GM23248 (cell line): ENCODE results near the gene LYZL2. TPM values are rescaled to one million over a fixed set of nuclear protein-coding genes. Genes with fewer than 3 reads are reported as not detected.

Experiments
- DNase-seq: peaks from one replicate; pipeline ENCODE4 v3.0.0-alpha.2; 2015
- H2AFZ ChIP-seq: fragments of 200-600 bp; sonication (generic); 2 replicates; pipeline ENCODE4 v1.6.1; 2016; ENCODE audit warnings: antibody characterized with exemption
- H3F3A ChIP-seq: fragments of 200-600 bp; sonication (generic); 2 replicates; pipeline ENCODE4 v1.6.1; 2016; ENCODE audit warnings: mild to moderate bottlenecking, antibody characterized with exemption, mixed run types; ENCODE audit not compliant: insufficient read depth
- H3K27ac ChIP-seq: fragments of 200-600 bp; sonication (generic); 2 replicates; pipeline ENCODE4 v1.5.1; 2016; ENCODE audit warnings: mild to moderate bottlenecking
- H3K27me3 ChIP-seq: fragments of 200-600 bp; sonication (generic); replicated peaks from 2 replicates; pipeline ENCODE4 v1.6.1; 2016; ENCODE audit warnings: mild to moderate bottlenecking; ENCODE audit not compliant: insufficient read depth
- H3K36me3 ChIP-seq: fragments of 200-600 bp; sonication (generic); 2 replicates; pipeline ENCODE4 v1.6.1; 2016; ENCODE audit warnings: low read depth, mild to moderate bottlenecking
- H3K4me1 ChIP-seq: fragments of 200-600 bp; sonication (generic); 2 replicates; pipeline ENCODE4 v1.6.1; 2016; ENCODE audit warnings: mild to moderate bottlenecking; ENCODE audit not compliant: insufficient read depth
- H3K4me2 ChIP-seq: fragments of 200-600 bp; sonication (generic); one replicate; pipeline ENCODE4 v1.6.1; 2016; ENCODE audit warnings: mild to moderate bottlenecking; ENCODE audit not compliant: unreplicated experiment
- H3K4me3 ChIP-seq: fragments of 200-600 bp; sonication (generic); 2 replicates; pipeline ENCODE4 v1.5.1; 2016; ENCODE audit warnings: mild to moderate bottlenecking
- H3K79me2 ChIP-seq: fragments of 200-600 bp; sonication (generic); 2 replicates; pipeline ENCODE4 v1.6.1; 2016; ENCODE audit warnings: mild to moderate bottlenecking; ENCODE audit not compliant: insufficient read depth
- H3K9ac ChIP-seq: fragments of 200-600 bp; sonication (generic); 2 replicates; pipeline ENCODE4 v1.6.1; 2016; ENCODE audit warnings: mild to moderate bottlenecking
- H3K9me2 ChIP-seq: fragments of 200-600 bp; sonication (generic); 2 replicates; pipeline ENCODE4 v1.6.1; 2016; ENCODE audit warnings: mixed run types, mild to moderate bottlenecking, moderate library complexity; ENCODE audit not compliant: insufficient read depth
- H3K9me3 ChIP-seq: fragments of 200-600 bp; sonication (generic); one replicate; pipeline ENCODE4 v1.6.1; 2017; ENCODE audit warnings: low read depth
- H4K20me1 ChIP-seq: fragments of 200-600 bp; sonication (generic); 2 replicates; pipeline ENCODE4 v1.6.0; 2016; ENCODE audit not compliant: insufficient read depth
- EZH2 ChIP-seq: fragments of 200-600 bp; sonication (generic); IDR thresholded peaks from 2 replicates; pipeline ENCODE4 v1.6.1; 2018; ENCODE audit warnings: antibody characterized with exemption, mild to moderate bottlenecking; ENCODE audit not compliant: insufficient read depth, poor library complexity, severe bottlenecking
- EZH2phosphoT487 ChIP-seq: fragments of 200-600 bp; sonication (generic); IDR thresholded peaks from 2 replicates; pipeline ENCODE4 v1.6.1; 2018; ENCODE audit warnings: antibody characterized with exemption, moderate library complexity, mild to moderate bottlenecking, low read depth; ENCODE audit not compliant: insufficient read depth
- WGBS, 2 experiments: methylation state at CpG; one replicate each; pipeline ENCODE4 v1.1.6; 2015 to 2017; ENCODE audit warnings: low lambda C conversion rate in 2 of 2, low coverage in 1 of 2; ENCODE audit errors: missing lambda C conversion rate in 2 of 2; 5-methylcytosine and 5-hydroxymethylcytosine counted together
- in situ Hi-C: fragments of 300-500 bp; cut with MboI; formaldehyde crosslinking; loops from 2 replicates; pipeline ENCODE4 v1.15.0; 2020
- polyA plus RNA-seq: library from polyadenylated mRNA; unstranded; fragments of >200 nt; fragmentation: Nextera tagmentation; extraction: Ambion mirVana; gene quantifications from 2 replicates; pipeline ENCODE4 v1.2.1, GENCODE V29; 2016
- total RNA-seq: library from RNA; depleted of rRNA; stranded (reverse); fragments of >200 nt; shearing (Covaris generic); gene quantifications from 2 replicates; pipeline ENCODE4 v1.2.3, GENCODE V29; 2014; rRNA removed

Gene LYZL2
- total and polyA plus RNA-seq, 2 experiments from 2014 or later = not detected

DNA sequence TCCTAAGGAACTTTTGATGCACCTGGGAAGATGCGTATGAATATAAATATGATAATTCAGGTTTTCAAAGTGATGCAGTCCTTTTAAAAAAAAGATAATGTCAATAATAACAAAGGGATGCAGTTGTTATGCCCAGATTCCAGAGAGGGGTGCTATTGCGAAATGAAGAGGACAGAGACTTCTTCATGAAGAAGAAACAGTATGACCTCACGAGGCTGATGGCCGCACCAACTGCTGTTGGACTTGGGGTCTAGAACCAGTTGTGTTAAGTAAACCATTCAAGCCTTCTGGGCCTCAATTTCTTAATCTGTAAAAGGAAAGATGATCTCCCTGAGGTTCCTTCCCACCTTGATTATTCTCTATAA is 55.1 kb downstream of the LYZL2 start:
- Histone ChIP-seq H3K36me3 (no peaks in the 10 kb centered on the region), H3K4me1 (no peaks in the 10 kb centered on the region), H4K20me1 (no peaks in the 10 kb centered on the region), H3K9me3 (no peaks in the 10 kb centered on the region), H3K9ac (no peak overlapping the region), H3K4me3 (no peak overlapping the region), H3K4me2 (no peak overlapping the region), H2AFZ (no peak overlapping the region), H3K27ac (no peak overlapping the region), H3K9me2 (no peaks in the 10 kb centered on the region), H3K79me2 (no peaks in the 10 kb centered on the region), H3K27me3 (peaks cover 2% of the 10 kb centered on the region; the same call in 1 of the 2 replicates), H3F3A (no peaks in the 10 kb centered on the region)
- 84 to 88% methylated on average over 4 of the region's 4 CpGs for WGBS, 2 experiments
- TF ChIP-seq EZH2phosphoT487 (no peak), EZH2 (no peak)
- DNase-seq = no peak
- in situ Hi-C loops = no loop called here

DNA sequence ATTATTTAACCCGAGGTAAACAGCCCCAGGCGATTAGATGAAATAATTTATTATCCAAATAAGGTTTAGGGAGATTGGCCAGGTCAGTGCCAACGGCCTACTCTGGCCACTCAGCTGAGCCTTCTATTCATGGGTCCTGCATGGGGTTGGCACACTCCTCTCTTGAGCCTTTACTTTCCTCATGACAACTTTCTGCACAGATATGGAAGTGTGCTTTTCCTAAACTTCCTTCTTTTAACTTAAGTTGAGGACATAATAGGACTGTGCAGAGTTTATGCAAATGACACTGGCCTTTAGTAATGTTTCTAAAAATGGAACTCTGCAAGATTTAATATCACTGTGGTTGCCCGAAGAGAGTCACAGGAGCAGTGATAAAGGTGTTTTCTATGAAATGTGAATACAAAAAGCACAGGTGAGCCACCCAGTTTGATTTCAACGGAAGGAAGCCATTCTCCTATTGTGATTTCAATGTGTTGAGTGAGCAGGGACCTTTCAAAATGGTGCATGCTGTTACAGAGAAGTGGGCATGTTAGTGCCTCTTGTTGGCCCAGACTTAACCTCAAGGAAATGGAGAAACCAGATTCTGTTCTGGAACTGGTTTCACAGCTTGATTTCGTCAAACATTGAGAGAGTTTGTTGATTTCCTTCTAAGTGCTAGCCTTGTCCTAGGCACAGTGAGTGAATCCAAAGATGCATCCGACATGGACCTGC is 55.7 kb downstream of the LYZL2 start:
- no peaks in the 10 kb centered on the region for H3F3A ChIP-seq
- H3K4me3 ChIP-seq = no peak overlapping the region
- H4K20me1 ChIP-seq = no peaks in the 10 kb centered on the region
- TF ChIP-seq EZH2 (no peak), EZH2phosphoT487 (no peak)
- H3K36me3 ChIP-seq = no peaks in the 10 kb centered on the region
- WGBS, 2 experiments = 56 to 62% methylated on average over 7 of the region's 7 CpGs
- H3K27me3 ChIP-seq = peaks cover 2% of the 10 kb centered on the region; the same call in 1 of the 2 replicates
- no peak overlapping the region for H3K9ac ChIP-seq
- no peaks in the 10 kb centered on the region for H3K79me2 ChIP-seq
- no peak for DNase-seq
- H3K4me2 ChIP-seq = no peak overlapping the region
- no peak overlapping the region for H2AFZ ChIP-seq
- no peaks in the 10 kb centered on the region for H3K4me1 ChIP-seq
- H3K27ac ChIP-seq = no peak overlapping the region
- H3K9me3 ChIP-seq = no peaks in the 10 kb centered on the region
- in situ Hi-C loops = no loop called here
- H3K9me2 ChIP-seq = no peaks in the 10 kb centered on the region

DNA sequence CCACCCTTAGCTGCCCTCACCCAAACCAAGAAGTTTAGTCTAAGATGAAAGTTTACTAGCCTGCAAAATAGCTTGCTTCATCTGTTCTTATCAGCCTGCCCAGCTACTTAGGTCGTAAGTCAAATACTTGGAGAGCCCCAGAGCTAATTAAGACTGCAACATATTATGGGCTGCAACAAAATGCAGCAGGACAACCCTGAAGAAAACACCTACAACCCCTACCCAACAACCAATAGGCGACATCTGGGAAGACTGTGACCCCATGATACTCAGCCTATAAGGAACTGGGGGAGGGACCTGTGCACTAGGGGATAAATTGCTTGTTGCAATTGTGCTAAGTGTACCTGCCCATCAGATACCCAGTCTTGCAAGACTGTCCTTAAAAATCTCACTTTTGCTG is 64.1 kb downstream of the LYZL2 start:
- Histone ChIP-seq H3K36me3 (no peaks in the 10 kb centered on the region), H4K20me1 (no peaks in the 10 kb centered on the region), H3K27ac (no peak overlapping the region), H3K4me3 (no peak overlapping the region), H3K4me1 (no peaks in the 10 kb centered on the region), H3K9me3 (no peaks in the 10 kb centered on the region), H3F3A (no peaks in the 10 kb centered on the region), H3K9me2 (no peaks in the 10 kb centered on the region), H3K4me2 (no peak overlapping the region), H3K79me2 (no peaks in the 10 kb centered on the region), H3K27me3 (peaks cover 5% of the 10 kb centered on the region; the same call in 1 of the 2 replicates), H3K9ac (no peak overlapping the region), H2AFZ (no peak overlapping the region)
- WGBS, 2 experiments = 25 to 26% methylated on average over 2 of the region's 2 CpGs
- in situ Hi-C loops = no loop called here
- no peak for DNase-seq
- TF ChIP-seq EZH2phosphoT487 = no peak
- no peak for TF ChIP-seq EZH2

DNA sequence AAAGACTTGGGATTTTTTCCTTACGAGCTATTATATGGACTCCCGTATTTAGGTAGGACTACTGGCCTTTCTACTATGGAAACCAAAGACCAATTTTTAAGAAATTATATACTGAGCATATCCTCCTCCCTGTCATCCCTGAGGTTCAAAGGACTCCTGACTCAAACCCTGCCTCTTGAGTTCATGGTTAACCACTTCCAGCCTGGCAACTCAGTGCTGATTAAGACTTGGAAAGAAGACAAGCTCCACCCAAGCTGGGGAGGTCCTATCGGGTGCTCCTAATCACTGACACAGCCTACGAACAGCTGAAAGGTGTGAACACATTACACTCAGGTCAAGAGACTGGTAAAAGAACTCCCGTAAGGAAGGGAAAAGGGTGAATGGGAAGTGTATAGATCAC is 66.8 kb downstream of the LYZL2 start:
- TF ChIP-seq EZH2 (no peak), EZH2phosphoT487 (no peak)
- Histone ChIP-seq H3K27ac (no peak overlapping the region), H3K4me1 (no peaks in the 10 kb centered on the region), H4K20me1 (no peaks in the 10 kb centered on the region), H3K9me3 (no peaks in the 10 kb centered on the region), H3K9ac (no peak overlapping the region), H3K9me2 (no peaks in the 10 kb centered on the region), H3K4me3 (no peak overlapping the region), H3K27me3 (peaks cover 3% of the 10 kb centered on the region; the same call in 1 of the 2 replicates), H3F3A (no peaks in the 10 kb centered on the region), H2AFZ (no peak overlapping the region), H3K36me3 (no peaks in the 10 kb centered on the region), H3K79me2 (no peaks in the 10 kb centered on the region), H3K4me2 (no peak overlapping the region)
- 87 to 90% methylated on average over 5 of the region's 5 CpGs for WGBS, 2 experiments
- DNase-seq = no peak
- in situ Hi-C loops = no loop called here

Other genes with a start within 250 kb of the LYZL2 start
- gene MAP3K8, start 195.6 kb downstream of the LYZL2 start, total RNA-seq = 3.7 and 8.5 TPM in 2 replicates
- gene MAP3K8, start 195.6 kb downstream of the LYZL2 start, polyA plus RNA-seq = 4.8 and 4.9 TPM in 2 replicates